ENCODE data around the gene RRP36. TPM values are rescaled to one million over a fixed set of nuclear protein-coding genes. Genes with fewer than 3 reads are reported as not detected.
"Not testable (repeated sequence)": the region's sequence is repeated elsewhere in the genome, so short reads cannot be mapped to it uniquely, and the experiment has no call there.

RRP36 gene
- total RNA-seq, 1 donor from 2014 or later, result 39.4 TPM

DNA sequence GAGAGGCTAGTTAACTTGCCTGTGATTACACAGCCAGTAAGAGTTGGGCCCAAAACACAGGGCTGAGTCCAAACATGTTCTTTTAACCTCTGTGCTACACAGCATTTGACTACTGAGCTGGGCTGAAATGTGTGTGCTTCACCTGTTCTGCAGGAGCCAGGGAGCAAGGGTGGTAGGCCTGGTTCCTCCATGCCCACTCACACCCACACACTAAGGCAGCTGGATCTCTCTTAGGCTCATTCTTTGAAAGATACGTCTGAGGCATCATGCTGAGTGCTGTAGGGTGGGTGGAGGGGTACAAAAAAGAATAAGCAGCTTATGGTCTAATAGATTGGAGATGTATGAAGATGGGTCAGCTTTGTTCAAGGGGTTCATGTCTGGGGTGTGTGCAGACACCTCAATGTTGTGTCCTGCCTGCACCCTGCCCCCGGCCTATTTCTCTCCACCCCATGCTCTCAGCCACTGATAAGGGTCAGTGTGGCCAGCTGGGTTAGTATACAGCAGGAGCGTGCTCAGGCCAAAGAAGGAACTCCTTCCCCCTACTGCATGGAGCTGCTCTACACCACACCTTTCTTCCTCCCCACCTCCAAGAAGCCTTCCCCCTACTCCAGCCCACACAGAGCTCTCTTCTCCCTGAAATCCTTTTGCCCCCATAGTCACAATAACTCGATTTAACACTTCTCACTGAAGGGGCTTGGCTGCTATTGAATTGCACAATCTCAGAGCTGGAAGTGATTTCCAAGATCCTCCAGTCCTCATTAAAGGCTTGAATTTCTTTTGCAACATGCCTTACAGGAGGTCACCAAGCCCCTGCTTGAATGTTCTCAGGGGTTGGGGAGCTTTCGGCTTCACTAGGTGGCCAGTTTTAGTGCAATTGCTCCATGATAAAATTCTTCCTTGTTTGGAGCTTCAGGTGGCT lies 33.6 kb upstream of the RRP36 start:
- no peak for DNase-seq
- H3K9me3 ChIP-seq, result no peaks in the 10 kb centered on the region
- intact Hi-C loops (cut with DNase I), result no loop called here
- no peaks in the 10 kb centered on the region for H3K27me3 ChIP-seq
- peaks cover 27% of the 10 kb centered on the region for H3K36me3 ChIP-seq
- ATAC-seq, result no peak
- peaks cover 38% of the 10 kb centered on the region for H3K4me1 ChIP-seq
- H3K27ac ChIP-seq, result no peak overlapping the region
- H3K4me3 ChIP-seq, result no peak overlapping the region
- TF ChIP-seq CTCF (IDR thresholded peaks at IDR 0.05), result no peak

DNA sequence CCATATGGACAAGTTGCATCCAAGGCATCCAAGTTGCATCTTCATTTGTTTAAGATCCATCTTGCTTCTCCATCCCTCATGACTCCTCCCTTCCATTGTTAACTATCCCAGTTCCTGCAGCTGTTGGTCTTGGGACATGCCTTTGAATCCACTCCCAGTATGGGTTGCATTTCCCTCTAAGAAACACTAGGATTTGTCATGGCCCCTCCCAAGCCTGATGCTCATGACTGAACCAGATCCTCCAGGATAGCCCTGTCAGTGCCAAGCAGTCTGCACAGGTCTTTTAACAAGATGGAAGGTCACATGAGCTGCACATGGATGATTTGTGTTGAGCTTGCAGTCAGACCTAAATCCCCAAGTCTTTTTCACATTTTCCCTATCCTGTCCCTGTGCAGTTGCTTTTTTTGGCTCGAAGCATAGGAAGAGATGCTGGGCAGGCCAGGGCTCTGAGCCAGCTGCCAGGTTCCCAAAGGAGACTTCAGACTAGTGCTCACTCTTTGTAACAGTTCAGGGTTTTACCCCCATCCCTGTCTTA lies 32.9 kb upstream of the RRP36 start:
- no peak for TF ChIP-seq CTCF (IDR thresholded peaks at IDR 0.05)
- Histone ChIP-seq H3K36me3 (peaks cover 27% of the 10 kb centered on the region), H3K27me3 (no peaks in the 10 kb centered on the region), H3K4me3 (no peak overlapping the region), H3K27ac (no peak overlapping the region), H3K9me3 (no peaks in the 10 kb centered on the region), H3K4me1 (peaks cover 38% of the 10 kb centered on the region)
- DNase-seq (no peak), ATAC-seq (no peak)
- intact Hi-C loops (cut with DNase I), result no loop called here

- intact Hi-C loops (cut with DNase I), result no loop called here
- ATAC-seq, result no peak
- Histone ChIP-seq H3K9me3 (no peaks in the 10 kb centered on the region), H3K27ac (no peak overlapping the region), H3K4me3 (no peak overlapping the region), H3K4me1 (peaks cover 38% of the 10 kb centered on the region), H3K36me3 (peaks cover 27% of the 10 kb centered on the region), H3K27me3 (no peaks in the 10 kb centered on the region)
- no peak for TF ChIP-seq CTCF (IDR thresholded peaks at IDR 0.05)
- no peak for DNase-seq
Observed at GRCh38 chr6:42989923-42990322, 31.5 kb upstream of the RRP36 start.

- no peak for TF ChIP-seq CTCF (IDR thresholded peaks at IDR 0.05)
- Histone ChIP-seq H3K4me3 (no peak overlapping the region), H3K27me3 (no peaks in the 10 kb centered on the region), H3K4me1 (peaks cover 4% of the 10 kb centered on the region), H3K36me3 (peaks cover 27% of the 10 kb centered on the region), H3K27ac (no peak overlapping the region), H3K9me3 (no peaks in the 10 kb centered on the region)
- ATAC-seq, result no peak
- DNase-seq, result no peak
- intact Hi-C loops (cut with DNase I), result no loop called here
Observed at GRCh38 chr6:42993445-42993844, 28.0 kb upstream of the RRP36 start.

GRCh38 chr6:42996513-42996912 lies 24.9 kb upstream of the RRP36 start:
- DNase-seq, result no peak
- H3K27ac ChIP-seq, result no peak overlapping the region
- H3K4me1 ChIP-seq, result no peaks in the 10 kb centered on the region
- no peak for TF ChIP-seq CTCF (IDR thresholded peaks at IDR 0.05)
- H3K27me3 ChIP-seq, result no peaks in the 10 kb centered on the region
- H3K4me3 ChIP-seq, result no peak overlapping the region
- peaks cover 5% of the 10 kb centered on the region for H3K36me3 ChIP-seq
- no peaks in the 10 kb centered on the region for H3K9me3 ChIP-seq
- ATAC-seq, result no peak
- intact Hi-C loops (cut with DNase I), result no loop called here

DNA sequence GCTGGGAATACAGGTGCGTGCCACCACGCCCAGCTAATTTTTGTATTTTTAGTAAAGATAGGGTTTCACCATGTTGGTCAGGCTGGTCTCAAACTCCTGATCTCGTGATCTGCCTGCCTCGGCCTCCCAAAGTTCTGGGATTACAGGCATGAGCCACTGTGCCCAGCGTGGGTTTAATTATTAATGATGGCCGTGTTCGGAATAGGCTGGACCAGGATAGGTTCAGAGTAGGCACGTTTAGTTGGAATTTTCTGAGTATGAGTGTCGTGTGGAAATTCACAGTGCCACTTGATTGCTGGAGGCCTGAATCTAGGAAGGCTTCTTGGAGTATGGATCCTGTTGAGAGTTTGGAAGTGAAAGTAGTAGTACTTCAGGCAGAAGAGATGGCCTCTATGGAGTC lies 23.2 kb upstream of the RRP36 start:
- DNase-seq; ATAC-seq; H3K9me3 ChIP-seq; H3K27ac ChIP-seq; H3K36me3 ChIP-seq; H3K27me3 ChIP-seq; intact Hi-C loops (cut with DNase I); H3K4me3 ChIP-seq; H3K4me1 ChIP-seq: not testable (repeated sequence)
